Prostate gland (tissue), 2 donors: ENCODE data around the gene NRG4.

Experiments used
- POLR2AphosphoS5 ChIP-seq: sonication (generic); formaldehyde crosslinking; IDR thresholded peaks from one replicate; pipeline ENCODE4 v1.6.1; 2017; ENCODE audit warnings: antibody characterized with exemption
- TF ChIP-seq, protein P1 (sequence below), 4 experiments: fragments of 200-600 bp in 2 of 4; fragments of 450-650 bp in 2 of 4; sonication (generic) in 2 of 4; IDR thresholded peaks; 1 replicate in 3 of 4; 2 replicates in 1 of 4; pipeline ENCODE4 v1.5.1; 2016 to 2019; ENCODE audit warnings: antibody characterized with exemption in 4 of 4, mild to moderate bottlenecking in 2 of 4, moderate library complexity in 2 of 4

DNA sequence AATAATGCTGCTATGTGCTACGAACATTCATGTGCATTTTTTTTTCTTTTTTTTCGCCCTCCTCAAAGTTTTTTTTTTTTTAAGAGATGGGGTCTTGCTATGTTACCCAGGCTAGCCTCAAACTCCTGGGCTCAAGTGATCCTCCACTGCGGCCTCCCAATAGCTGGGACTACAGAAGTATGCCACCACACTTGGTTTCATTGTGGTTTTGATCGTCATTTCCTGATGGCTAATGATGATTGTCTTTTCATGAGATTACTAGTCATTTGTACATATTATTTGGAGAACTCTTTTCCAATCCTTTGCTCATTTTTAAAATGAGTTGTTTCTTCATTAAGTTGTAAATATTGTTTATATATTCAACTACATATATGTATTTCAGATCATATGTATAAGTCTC lies 59.7 kb downstream of the NRG4 start:
- TF ChIP-seq POLR2AphosphoS5 = no peak
- TF ChIP-seq, protein P1, sequence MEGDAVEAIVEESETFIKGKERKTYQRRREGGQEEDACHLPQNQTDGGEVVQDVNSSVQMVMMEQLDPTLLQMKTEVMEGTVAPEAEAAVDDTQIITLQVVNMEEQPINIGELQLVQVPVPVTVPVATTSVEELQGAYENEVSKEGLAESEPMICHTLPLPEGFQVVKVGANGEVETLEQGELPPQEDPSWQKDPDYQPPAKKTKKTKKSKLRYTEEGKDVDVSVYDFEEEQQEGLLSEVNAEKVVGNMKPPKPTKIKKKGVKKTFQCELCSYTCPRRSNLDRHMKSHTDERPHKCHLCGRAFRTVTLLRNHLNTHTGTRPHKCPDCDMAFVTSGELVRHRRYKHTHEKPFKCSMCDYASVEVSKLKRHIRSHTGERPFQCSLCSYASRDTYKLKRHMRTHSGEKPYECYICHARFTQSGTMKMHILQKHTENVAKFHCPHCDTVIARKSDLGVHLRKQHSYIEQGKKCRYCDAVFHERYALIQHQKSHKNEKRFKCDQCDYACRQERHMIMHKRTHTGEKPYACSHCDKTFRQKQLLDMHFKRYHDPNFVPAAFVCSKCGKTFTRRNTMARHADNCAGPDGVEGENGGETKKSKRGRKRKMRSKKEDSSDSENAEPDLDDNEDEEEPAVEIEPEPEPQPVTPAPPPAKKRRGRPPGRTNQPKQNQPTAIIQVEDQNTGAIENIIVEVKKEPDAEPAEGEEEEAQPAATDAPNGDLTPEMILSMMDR (IDR thresholded peaks at IDR 0.05) = no peak
